UCSD-AML1 (cell line): ENCODE results near the gene MYH6.

Experiments
- DNase-seq: peaks from one replicate; lab custom pipeline; 2025; ENCODE audit not compliant: unreplicated experiment; lab: John Stamatoyannopoulos, UW

MYH6 gene

GRCh38 chr14:23415821-23416778, 8.0 kb upstream of the MYH6 start:
- no peak for DNase-seq

- no peak for DNase-seq
Observed at GRCh38 chr14:23414906-23415820, 7.1 kb upstream of the MYH6 start.

- no peak for DNase-seq
Observed at GRCh38 chr14:23414254-23414653, 6.2 kb upstream of the MYH6 start.

GRCh38 chr14:23413681-23414080, 5.6 kb upstream of the MYH6 start:
- no peak for DNase-seq

GRCh38 chr14:23411563-23412525, 3.8 kb upstream of the MYH6 start:
- no peak for DNase-seq

- no peak for DNase-seq
Observed at GRCh38 chr14:23409966-23410635, 2.0 kb upstream of the MYH6 start.

- no peak for DNase-seq
Observed at GRCh38 chr14:23409475-23409874, 1.4 kb upstream of the MYH6 start.

- DNase-seq: no peak
Observed at GRCh38 chr14:23408307-23408630, 196 bp upstream of the MYH6 start.

- no peak for DNase-seq
Observed at GRCh38 chr14:23406725-23407355, 1.2 kb downstream of the MYH6 start.

- DNase-seq: no peak
Observed at GRCh38 chr14:23406244-23406643, 1.8 kb downstream of the MYH6 start.

GRCh38 chr14:23405516-23406025, 2.5 kb downstream of the MYH6 start:
- no peak for DNase-seq

GRCh38 chr14:23405096-23405495, 3.0 kb downstream of the MYH6 start:
- no peak for DNase-seq

- no peak for DNase-seq
Observed at GRCh38 chr14:23404331-23404900, 3.7 kb downstream of the MYH6 start.

GRCh38 chr14:23403908-23404307, 4.2 kb downstream of the MYH6 start:
- no peak for DNase-seq

- no peak for DNase-seq
Observed at GRCh38 chr14:23403139-23403438, 5.0 kb downstream of the MYH6 start.

GRCh38 chr14:23402296-23403138, 5.6 kb downstream of the MYH6 start:
- DNase-seq: no peak

GRCh38 chr14:23401291-23401690, 6.8 kb downstream of the MYH6 start:
- no peak for DNase-seq

GRCh38 chr14:23400496-23401149, 7.5 kb downstream of the MYH6 start:
- peak; percentile 26 for DNase-seq
